ENCODE data around the gene RCBTB2. TPM values are rescaled to one million over a fixed set of nuclear protein-coding genes. Genes with fewer than 3 reads are reported as not detected.

The RCBTB2 gene
- total RNA-seq, 1 donor from 2014 or later, result 21.6 TPM

DNA sequence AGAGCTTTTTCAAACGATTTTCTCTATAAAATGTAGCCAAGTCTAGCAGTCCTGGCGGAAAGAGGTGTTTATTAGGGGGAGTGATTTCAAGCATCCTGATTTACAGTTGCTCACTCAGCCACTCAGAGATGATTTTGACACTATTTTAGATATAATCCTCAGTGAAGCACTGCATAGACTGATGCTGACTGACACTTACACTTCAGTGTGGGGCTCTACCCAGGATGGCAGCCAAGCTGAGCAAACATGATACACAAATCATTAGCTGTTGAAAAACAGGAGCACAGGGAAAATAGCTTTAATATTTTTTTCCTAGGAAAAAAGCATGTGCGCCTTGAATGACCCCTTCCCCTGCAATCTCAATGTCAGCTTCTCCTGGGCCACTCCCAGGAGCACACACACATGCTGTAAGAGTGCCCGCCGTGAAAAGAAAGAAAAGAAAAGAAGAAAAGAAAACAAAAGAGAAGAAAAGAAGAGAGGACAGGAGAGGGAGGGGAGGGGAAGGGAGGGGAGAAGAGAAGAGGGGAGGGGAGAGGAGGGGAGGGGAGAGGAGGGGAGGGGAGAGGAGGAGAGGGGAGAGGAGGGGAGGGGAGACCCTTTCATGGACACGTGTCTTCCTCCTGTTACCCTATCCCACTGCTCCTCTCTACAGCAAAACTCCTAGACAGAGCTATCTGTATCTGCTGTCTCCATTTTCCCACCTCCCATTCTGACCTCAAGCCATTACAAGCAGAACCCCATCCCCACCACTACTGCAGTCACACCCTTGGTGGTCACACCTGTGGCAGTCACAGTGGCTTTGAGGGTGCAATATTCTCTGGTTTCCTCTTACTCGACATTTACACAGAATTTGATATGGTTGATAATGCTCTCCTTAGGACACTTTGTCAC is 36.4 kb downstream of the RCBTB2 start:
- peak overlapping the region; percentile 26 for H3K27ac Mint-ChIP-seq
- H3K4me3 Mint-ChIP-seq, result no peak overlapping the region
- no peak for TF ChIP-seq CTCF (IDR thresholded peaks at IDR 0.05; ENCODE audit: unreplicated experiment)

DNA sequence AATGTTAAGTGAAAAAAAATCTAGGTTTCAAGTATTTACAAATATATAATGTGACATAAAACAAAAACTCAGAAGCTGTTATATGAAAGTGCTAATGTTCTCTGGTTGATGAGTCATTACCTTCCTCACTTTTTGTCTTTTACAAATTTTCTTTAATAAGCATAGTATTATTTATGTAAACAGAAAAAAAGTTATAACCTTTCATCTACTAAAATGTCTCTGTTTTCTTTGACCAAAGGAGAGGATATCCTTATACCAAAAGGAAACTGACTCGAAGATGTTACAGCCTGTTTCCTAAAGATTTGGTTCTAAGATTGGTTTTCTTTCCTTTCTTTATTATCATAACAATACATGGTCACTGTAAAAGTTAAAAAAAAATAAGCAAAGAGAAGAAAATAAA is 38.0 kb downstream of the RCBTB2 start:
- DNase-seq (ENCODE audit: low spot score in 2 of 2, unreplicated experiment in 2 of 2), result no peak
- Mint-ChIP-seq H3K27ac (no peak overlapping the region), H3K4me3 (no peak overlapping the region), H3K27me3 (ENCODE audit: low read depth) (no peaks in the 10 kb centered on the region), H3K9me3 (no peaks in the 10 kb centered on the region), H3K4me1 (peaks cover 13% of the 10 kb centered on the region), H3K36me3 (peaks cover 8% of the 10 kb centered on the region)
- no peak for TF ChIP-seq CTCF (IDR thresholded peaks at IDR 0.05; ENCODE audit: unreplicated experiment)

More for the DNA sequence above, 36.4 kb downstream of the RCBTB2 start:
- peaks cover 10% of the 10 kb centered on the region for H3K36me3 Mint-ChIP-seq
- DNase-seq (ENCODE audit: low spot score in 2 of 2, unreplicated experiment in 2 of 2), result no peak
- H3K4me1 Mint-ChIP-seq, result peaks cover 13% of the 10 kb centered on the region
- no peaks in the 10 kb centered on the region for H3K9me3 Mint-ChIP-seq
- H3K27me3 Mint-ChIP-seq (ENCODE audit: low read depth), result no peaks in the 10 kb centered on the region

DNA sequence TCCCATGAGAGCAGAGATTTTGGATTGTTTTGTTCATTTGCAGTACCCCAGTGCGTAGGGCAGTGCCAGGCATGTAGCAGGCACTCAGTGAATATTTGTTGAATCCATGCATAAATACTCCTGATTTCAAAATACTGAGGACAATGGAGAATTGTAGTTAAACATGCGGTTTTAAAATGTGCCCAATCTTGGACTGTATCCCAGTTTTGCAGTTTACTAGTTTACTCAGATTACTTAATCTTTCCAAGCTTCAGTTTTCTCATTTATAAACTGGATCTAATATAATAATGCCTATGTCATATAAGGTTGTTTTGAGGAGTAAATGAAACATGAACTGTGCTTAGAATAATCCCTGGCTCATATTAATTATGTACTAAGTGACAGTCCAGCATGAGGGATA is 39.0 kb downstream of the RCBTB2 start:
- peaks cover 13% of the 10 kb centered on the region for H3K4me1 Mint-ChIP-seq

DNA sequence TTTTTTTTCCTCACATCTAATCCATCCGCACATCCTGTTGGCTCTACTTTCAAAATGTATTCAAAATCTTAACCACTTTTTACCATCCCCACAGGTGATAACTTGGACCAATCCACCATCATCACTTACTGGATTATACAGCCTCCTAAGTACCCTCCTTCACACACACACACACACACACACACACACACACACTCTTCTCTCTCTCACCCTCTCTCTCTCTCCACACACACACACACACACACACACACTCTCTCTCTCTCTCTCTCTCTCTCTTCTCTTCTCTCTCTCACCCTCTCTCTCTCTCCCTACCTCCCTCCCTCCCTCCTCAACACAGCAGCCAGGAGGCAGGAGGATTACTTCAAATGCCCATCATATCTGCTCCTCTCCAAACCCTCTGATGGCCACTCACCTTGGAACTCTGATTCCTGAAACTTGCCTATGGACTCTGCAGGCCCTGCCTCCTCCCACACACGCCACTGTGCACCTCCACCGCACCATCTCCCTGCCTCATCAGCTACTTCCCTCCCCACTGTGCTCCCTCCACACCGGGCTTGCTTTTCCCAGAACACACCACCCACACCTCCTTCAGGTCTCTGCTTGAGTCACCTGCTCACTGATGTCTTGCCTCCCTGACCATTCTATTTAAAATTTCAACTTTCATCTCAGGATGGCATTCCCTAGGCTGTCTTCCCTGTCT is 39.7 kb downstream of the RCBTB2 start:
- no peak for DNase-seq (ENCODE audit: low spot score in 2 of 2, unreplicated experiment in 2 of 2)
- Mint-ChIP-seq H3K4me3 (no peak overlapping the region), H3K9me3 (peaks cover 2% of the 10 kb centered on the region), H3K36me3 (peaks cover 10% of the 10 kb centered on the region), H3K4me1 (peaks cover 13% of the 10 kb centered on the region), H3K27ac (no peak overlapping the region), H3K27me3 (ENCODE audit: low read depth) (no peaks in the 10 kb centered on the region)
- TF ChIP-seq CTCF (IDR thresholded peaks at IDR 0.05; ENCODE audit: unreplicated experiment), result no peak

More for the DNA sequence above, 39.0 kb downstream of the RCBTB2 start:
- no peak overlapping the region for H3K27ac Mint-ChIP-seq
- no peaks in the 10 kb centered on the region for H3K9me3 Mint-ChIP-seq
- no peaks in the 10 kb centered on the region for H3K27me3 Mint-ChIP-seq (ENCODE audit: low read depth)
- H3K36me3 Mint-ChIP-seq, result peaks cover 7% of the 10 kb centered on the region
- no peak for TF ChIP-seq CTCF (IDR thresholded peaks at IDR 0.05; ENCODE audit: unreplicated experiment)
- no peak overlapping the region for H3K4me3 Mint-ChIP-seq
- DNase-seq (ENCODE audit: low spot score in 2 of 2, unreplicated experiment in 2 of 2), result no peak

GRCh38 chr13:48492470-48493065 is 40.3 kb downstream of the RCBTB2 start:
- no peak for DNase-seq (ENCODE audit: low spot score in 2 of 2, unreplicated experiment in 2 of 2)
- Mint-ChIP-seq H3K9me3 (peaks cover 6% of the 10 kb centered on the region), H3K4me3 (no peak overlapping the region)

More at GRCh38 chr13:48492470-48493065, 40.3 kb downstream of the RCBTB2 start:
- no peak overlapping the region for H3K27ac Mint-ChIP-seq
- peaks cover 13% of the 10 kb centered on the region for H3K4me1 Mint-ChIP-seq
- H3K36me3 Mint-ChIP-seq, result peaks cover 15% of the 10 kb centered on the region
- no peaks in the 10 kb centered on the region for H3K27me3 Mint-ChIP-seq (ENCODE audit: low read depth)
- no peak for TF ChIP-seq CTCF (IDR thresholded peaks at IDR 0.05; ENCODE audit: unreplicated experiment)

All from mesothelial cell of epicardium (in vitro differentiated cells).